IMR-90 (cell line): ENCODE data around the gene PLCH1.

Experiments used
- BHLHE40 ChIP-seq: fragments of 150-350 bp; IDR thresholded peaks from 2 replicates; pipeline ENCODE4 v1.6.1; 2016; ENCODE audit warnings: mild to moderate bottlenecking, low read depth, low read length
- CEBPB ChIP-seq: IDR thresholded peaks from 2 replicates; pipeline ENCODE4 v1.6.1; 2012; ENCODE audit warnings: low read depth, low read length, improper control_type of control experiment
- CTCF ChIP-seq: conservative IDR thresholded peaks from 2 replicates; pipeline ENCODE4 v1.5.1; 2012; ENCODE audit warnings: mild to moderate bottlenecking, low read depth, low read length, improper control_type of control experiment
- MAFK ChIP-seq: IDR thresholded peaks from 2 replicates; pipeline ENCODE4 v1.6.1; 2012; ENCODE audit warnings: low read depth, low read length, improper control_type of control experiment
- POLR2A ChIP-seq: IDR thresholded peaks from 2 replicates; pipeline ENCODE4 v1.6.1; 2012; ENCODE audit warnings: mild to moderate bottlenecking, low read depth, low read length
- RAD21 ChIP-seq: IDR thresholded peaks from 2 replicates; pipeline ENCODE4 v1.6.1; 2012; ENCODE audit warnings: low read length, improper control_type of control experiment
- RCOR1 ChIP-seq: IDR thresholded peaks from 2 replicates; pipeline ENCODE4 v1.6.1; 2012; ENCODE audit warnings: mild to moderate bottlenecking, low read length, improper control_type of control experiment; ENCODE audit not compliant: insufficient replicate concordance
- RFX5 ChIP-seq: IDR thresholded peaks from 2 replicates; pipeline ENCODE4 v1.8.0; 2012; ENCODE audit warnings: low read depth, mild to moderate bottlenecking, low read length, moderate library complexity
- USF2 ChIP-seq: fragments of 150-350 bp; IDR thresholded peaks from 2 replicates; pipeline ENCODE4 v1.6.1; 2017; ENCODE audit warnings: mild to moderate bottlenecking, antibody characterized with exemption, low read length, low read depth

- TF ChIP-seq RFX5 (no peak), CTCF (no peak), RCOR1 (no peak), BHLHE40 (no peak), CEBPB (no peak), USF2 (no peak), RAD21 (no peak), POLR2A (no peak), MAFK (no peak)
These were observed 62.2 kb downstream of the PLCH1 start for GRCh38 chr3:155682426-155683343.
